IPS-NIHi7 (cell line): Measurements from ENCODE around the gene IGLL1.
"Not testable (repeated sequence)": the region's sequence is repeated elsewhere in the genome, so short reads cannot be mapped to it uniquely, and the experiment has no call there.

Experiments
- DNase-seq: peaks from one replicate; pipeline ENCODE4 v3.0.0; 2012; ENCODE audit warnings: mixed read lengths; ENCODE audit errors: extremely low spot score

IGLL1 gene

GRCh38 chr22:23591201-23591791 is 11.2 kb upstream of the IGLL1 start:
- DNase-seq = peak; percentile 92

- DNase-seq = peak; percentile 6
Observed at GRCh38 chr22:23583836-23584235, 3.7 kb upstream of the IGLL1 start.

GRCh38 chr22:23583153-23583552 is 3.1 kb upstream of the IGLL1 start:
- DNase-seq = no peak

GRCh38 chr22:23581260-23581650 is 1.2 kb upstream of the IGLL1 start:
- DNase-seq = peak; percentile 18

- no peak for DNase-seq
Observed at GRCh38 chr22:23580576-23581259, 628 bp upstream of the IGLL1 start.

GRCh38 chr22:23579280-23579679 is 810 bp downstream of the IGLL1 start:
- DNase-seq = no peak

- peak; percentile 6 for DNase-seq
Observed at GRCh38 chr22:23578306-23578705, 1.8 kb downstream of the IGLL1 start.

- DNase-seq = no peak
Observed at GRCh38 chr22:23576681-23577080, 3.4 kb downstream of the IGLL1 start.

GRCh38 chr22:23575601-23576000 is 4.5 kb downstream of the IGLL1 start:
- no peak for DNase-seq

- no peak for DNase-seq
Observed at GRCh38 chr22:23574877-23575276, 5.2 kb downstream of the IGLL1 start.

- peak; percentile 21 for DNase-seq
Observed at GRCh38 chr22:23574371-23574811, 5.7 kb downstream of the IGLL1 start.

GRCh38 chr22:23573701-23574235 is 6.3 kb downstream of the IGLL1 start:
- not testable (repeated sequence) for DNase-seq

GRCh38 chr22:23573106-23573505 is 7.0 kb downstream of the IGLL1 start:
- not testable (repeated sequence) for DNase-seq

- DNase-seq = no peak
Observed at GRCh38 chr22:23571486-23571885, 8.6 kb downstream of the IGLL1 start.

- DNase-seq = no peak
Observed at GRCh38 chr22:23570681-23571080, 9.4 kb downstream of the IGLL1 start.

GRCh38 chr22:23569716-23570115 is 10.4 kb downstream of the IGLL1 start:
- DNase-seq = no peak

- DNase-seq = no peak
Observed at GRCh38 chr22:23569291-23569690, 10.8 kb downstream of the IGLL1 start.

GRCh38 chr22:23566705-23567475 is 13.2 kb downstream of the IGLL1 start:
- DNase-seq = peak; percentile 15

GRCh38 chr22:23565915-23566704 is 14.0 kb downstream of the IGLL1 start:
- DNase-seq = peak; percentile 62

- DNase-seq = peak; percentile 57
Observed at GRCh38 chr22:23565305-23565914, 14.7 kb downstream of the IGLL1 start.

- DNase-seq = peak; percentile 7
Observed at GRCh38 chr22:23564276-23564675, 15.8 kb downstream of the IGLL1 start.
